PC-9 (cell line): Measurements from ENCODE around the gene TRIM66.

Source experiments
- CTCF ChIP-seq: fragments of 200-600 bp; sonication (generic); conservative IDR thresholded peaks from 2 replicates; pipeline ENCODE4 v1.6.1; 2017; ENCODE audit warnings: mixed run types, antibody characterized with exemption, mild to moderate bottlenecking, moderate library complexity
- EZH2 ChIP-seq: fragments of 200-600 bp; sonication (generic); IDR thresholded peaks from 2 replicates; pipeline ENCODE4 v1.8.0; 2017; ENCODE audit warnings: antibody characterized with exemption, low read depth

GRCh38 chr11:8706673-8707432, 24.4 kb upstream of the TRIM66 start:
- TF ChIP-seq CTCF: no peak
- no peak for TF ChIP-seq EZH2
